Psoas muscle (tissue), 8 donors: Measurements from ENCODE around the gene OSBPL3. TPM values are rescaled to one million over a fixed set of nuclear protein-coding genes. Genes with fewer than 3 reads are reported as not detected.
A peak's percentile ranks its signal among the peaks of the same experiment; 100 is the strongest.

ENCODE experiments used
- ATAC-seq, 4 donors: fragments of 200-7000 bp; cut with Tn5 transposase; one replicate each; pipeline ENCODE4 v1.9.1; 2020; ENCODE audit warnings: moderate library complexity in 3 of 4, mild to moderate bottlenecking in 2 of 4
- DNase-seq, 2 donors: peaks; one replicate each; pipeline ENCODE4 v3.0.0-alpha.2; 2020
- H3K27ac ChIP-seq: fragments of 200-600 bp; one replicate; pipeline ENCODE4 v1.8.0; 2022
- H3K27me3 ChIP-seq, 3 donors: fragments of 200-600 bp in 1 of 3; one replicate each; pipeline versions ENCODE4 v1.6.1 to v1.8.0; 2013 to 2022; ENCODE audit warnings: low read length in 2 of 3, mild to moderate bottlenecking in 2 of 3, moderate library complexity in 1 of 3; ENCODE audit not compliant: insufficient read depth in 3 of 3
- H3K36me3 ChIP-seq, 2 donors: fragments of 200-600 bp in 1 of 2; one replicate each; pipeline versions ENCODE4 v1.6.1 to v1.8.0; 2013 to 2022; ENCODE audit warnings: low read depth in 1 of 2, mild to moderate bottlenecking in 1 of 2, moderate library complexity in 1 of 2; ENCODE audit not compliant: insufficient read depth in 1 of 2
- H3K4me1 ChIP-seq: fragments of 200-600 bp; one replicate; pipeline ENCODE4 v1.8.0; 2022
- H3K4me3 ChIP-seq: fragments of 200-600 bp; one replicate; pipeline ENCODE4 v1.8.0; 2022; ENCODE audit warnings: mild to moderate bottlenecking
- H3K9me3 ChIP-seq: fragments of 200-600 bp; one replicate; pipeline ENCODE4 v1.8.0; 2022
- CTCF ChIP-seq: fragments of 200-600 bp; IDR thresholded peaks from one replicate; pipeline ENCODE4 v1.8.0; 2022; ENCODE audit warnings: antibody characterized with exemption
- whole genome bisulfite sequencing, 3 donors: extraction: QIAGEN DNeasy Blood & Tissue Kit; methylation state at CpG; one replicate each; pipeline versions ENCODE4 v1.1.6 to v1.1.7; 2013; 5-methylcytosine and 5-hydroxymethylcytosine counted together
- intact Hi-C, 2 donors: fragments of 100-400 bp; cut with DNase I; formaldehyde crosslinking; loops; one replicate each; pipeline versions ENCODE4 v1.11.0 to v1.14.2; 2022
- polyA plus RNA-seq, 3 donors: library from polyadenylated mRNA; stranded (reverse); fragments of 200-250 nt; gene quantifications; one replicate each; pipeline ENCODE4 v1.2.3, GENCODE V29; 2013
- total RNA-seq, 4 donors: library from RNA; stranded (reverse); fragmentation: NEBNext Ultra II Directional in 2 of 4; extraction: Animal tissue kit (Norgen Biotek cat#: 25700) in 2 of 4; gene quantifications; one replicate each; pipeline versions ENCODE4 v1.2.1 to v1.2.4, GENCODE V29; 2021 to 2023
- donor health status: healthy with polysubstance abuse.
- donor health status: DM: no; HTN: no; CAD: no; lungs with moderate emphysema.
- donor health status: Bipolar disorder and iron deficiency.
- donor health status: healthy.
- donor health status: DM: yes; HTN: yes; CAD: no.
- donor health status: DM: no; HTN: no; CAD: no.
- donor health status: DM: no; HTN: no; CAD: no.
- donor health status: DM: yes; HTN: yes; CAD: no.

The OSBPL3 gene
- total and polyA plus RNA-seq, 7 donors, result 1.9 to 8.7 (median 4.2) TPM

- no peak overlapping the region for H3K4me3 ChIP-seq
- DNase-seq (no peak), ATAC-seq (no peak)
- H3K4me1 ChIP-seq, result peaks cover 3% of the 10 kb centered on the region
- no peak overlapping the region for H3K27ac ChIP-seq
- no peak for TF ChIP-seq CTCF
- 90 to 92% (median 92%) methylated on average over 4 of the region's 4 CpGs for WGBS, 3 donors
- no peaks in the 10 kb centered on the region for H3K9me3 ChIP-seq
- no peaks in the 10 kb centered on the region for H3K36me3 ChIP-seq
- intact Hi-C loops, result no loop called here
- H3K27me3 ChIP-seq, result no peaks in the 10 kb centered on the region
These were observed 81.3 kb downstream of the OSBPL3 start for GRCh38 chr7:24898691-24899090.

- H3K4me3 ChIP-seq, result no peak overlapping the region
- peaks cover 3% of the 10 kb centered on the region for H3K4me1 ChIP-seq
- no peak for TF ChIP-seq CTCF
- WGBS, 3 donors, result 42 to 52% (median 51%) methylated on average over 4 of the region's 4 CpGs
- intact Hi-C loops, result no loop called here
- no peaks in the 10 kb centered on the region for H3K27me3 ChIP-seq
- no peak overlapping the region for H3K27ac ChIP-seq
- H3K9me3 ChIP-seq, result no peaks in the 10 kb centered on the region
- DNase-seq, result no peak
- no peak for ATAC-seq
- no peaks in the 10 kb centered on the region for H3K36me3 ChIP-seq
These were observed 83.9 kb downstream of the OSBPL3 start for GRCh38 chr7:24896031-24896501.

- 71 to 76% (median 73%) methylated on average over 7 of the region's 7 CpGs for WGBS, 3 donors
- intact Hi-C loops, result no loop called here
- no peak overlapping the region for H3K27ac ChIP-seq
- no peak overlapping the region for H3K4me3 ChIP-seq
- no peaks in the 10 kb centered on the region for H3K27me3 ChIP-seq
- peak; percentile 29 for TF ChIP-seq CTCF
- ATAC-seq (no peak), DNase-seq (no peak)
- H3K36me3 ChIP-seq, result no peaks in the 10 kb centered on the region
- H3K9me3 ChIP-seq, result no peaks in the 10 kb centered on the region
- peaks cover 3% of the 10 kb centered on the region for H3K4me1 ChIP-seq
These were observed 85.4 kb downstream of the OSBPL3 start for GRCh38 chr7:24894429-24895221.

GRCh38 chr7:24891311-24891735 is 88.7 kb downstream of the OSBPL3 start:
- DNase-seq, result no peak
- Histone ChIP-seq H3K27me3 (no peaks in the 10 kb centered on the region), H3K36me3 (no peaks in the 10 kb centered on the region), H3K9me3 (no peaks in the 10 kb centered on the region), H3K4me1 (peaks cover 3% of the 10 kb centered on the region), H3K4me3 (no peak overlapping the region), H3K27ac (no peak overlapping the region)
- ATAC-seq, result no peak
- 23 to 48% (median 29%) methylated on average over 3 of the region's 3 CpGs for WGBS, 3 donors
- no peak for TF ChIP-seq CTCF
- intact Hi-C loops, result no loop called here
